Hindlimb muscle (tissue), 1 donor: ENCODE results near the gene CARD11. TPM values are rescaled to one million over a fixed set of nuclear protein-coding genes. Genes with fewer than 3 reads are reported as not detected.

ENCODE experiments used
- DNase-seq: peaks from one replicate; pipeline ENCODE4 v3.0.0-alpha.2; 2013
- polyA plus RNA-seq: library from polyadenylated mRNA; unstranded; fragments of 120-200 nt; gene quantifications from one replicate; pipeline ENCODE4 v1.2.1, GENCODE V29; 2013; ENCODE audit not compliant: insufficient read length

Gene CARD11
- polyA plus RNA-seq, 1 donor: 0.48 TPM

GRCh38 chr7:2938514-2939192 is 105.0 kb downstream of the CARD11 start:
- no peak for DNase-seq

- no peak for DNase-seq
Measured at GRCh38 chr7:2937701-2938513, 105.8 kb downstream of the CARD11 start.

DNA sequence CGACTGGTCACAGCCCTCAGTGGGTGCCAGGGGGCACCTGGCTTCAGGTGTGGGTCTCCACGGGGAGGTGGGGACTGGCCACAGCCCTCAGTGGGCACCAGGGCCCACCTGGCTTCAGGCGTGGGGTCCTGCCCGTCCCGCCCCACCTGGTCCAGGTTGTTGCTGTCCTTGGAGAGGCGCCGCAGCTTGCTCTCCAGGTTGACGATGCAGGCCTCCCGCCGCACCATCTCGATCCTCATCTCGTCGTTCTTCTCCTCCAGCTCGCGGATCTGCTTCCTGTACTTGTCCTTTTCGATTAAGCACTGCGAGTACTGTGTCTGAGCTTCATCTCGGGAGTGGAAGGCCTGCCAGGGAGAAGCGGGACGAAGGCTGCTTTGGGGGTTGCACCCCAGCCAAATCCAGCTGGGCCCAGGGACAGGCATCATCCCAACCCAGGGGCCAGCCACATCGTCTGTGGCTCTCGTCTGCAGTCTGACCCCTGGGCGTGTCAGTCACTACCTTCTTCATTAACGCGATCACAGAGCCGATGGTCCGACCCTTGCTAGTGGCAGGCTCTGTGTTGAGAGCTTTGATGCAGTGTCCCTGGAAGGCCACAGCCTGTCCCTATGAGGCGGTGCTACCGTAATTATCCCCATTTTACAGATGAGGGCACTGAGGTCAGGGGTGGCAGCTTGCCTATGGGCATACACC is 106.6 kb downstream of the CARD11 start:
- no peak for DNase-seq

DNA sequence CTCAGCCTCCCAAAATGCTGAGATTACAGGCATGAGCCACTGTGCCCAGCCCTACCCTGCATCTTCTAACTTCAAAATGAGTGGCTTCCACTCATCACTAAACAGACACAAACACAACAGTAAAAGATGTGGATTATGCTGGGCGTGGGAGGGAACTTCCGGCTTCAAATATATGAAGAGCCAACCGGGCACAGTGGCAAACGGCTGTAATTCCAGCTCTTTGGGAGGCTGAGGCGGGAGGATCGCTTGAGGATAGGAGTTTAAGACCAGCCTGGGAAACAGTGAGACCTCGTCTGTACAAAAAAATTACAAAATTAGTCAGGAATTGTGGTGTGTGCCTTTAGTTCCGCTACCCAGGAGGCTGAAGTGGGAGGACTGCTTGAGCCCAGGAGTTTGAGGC is 107.4 kb downstream of the CARD11 start:
- DNase-seq: no peak

DNA sequence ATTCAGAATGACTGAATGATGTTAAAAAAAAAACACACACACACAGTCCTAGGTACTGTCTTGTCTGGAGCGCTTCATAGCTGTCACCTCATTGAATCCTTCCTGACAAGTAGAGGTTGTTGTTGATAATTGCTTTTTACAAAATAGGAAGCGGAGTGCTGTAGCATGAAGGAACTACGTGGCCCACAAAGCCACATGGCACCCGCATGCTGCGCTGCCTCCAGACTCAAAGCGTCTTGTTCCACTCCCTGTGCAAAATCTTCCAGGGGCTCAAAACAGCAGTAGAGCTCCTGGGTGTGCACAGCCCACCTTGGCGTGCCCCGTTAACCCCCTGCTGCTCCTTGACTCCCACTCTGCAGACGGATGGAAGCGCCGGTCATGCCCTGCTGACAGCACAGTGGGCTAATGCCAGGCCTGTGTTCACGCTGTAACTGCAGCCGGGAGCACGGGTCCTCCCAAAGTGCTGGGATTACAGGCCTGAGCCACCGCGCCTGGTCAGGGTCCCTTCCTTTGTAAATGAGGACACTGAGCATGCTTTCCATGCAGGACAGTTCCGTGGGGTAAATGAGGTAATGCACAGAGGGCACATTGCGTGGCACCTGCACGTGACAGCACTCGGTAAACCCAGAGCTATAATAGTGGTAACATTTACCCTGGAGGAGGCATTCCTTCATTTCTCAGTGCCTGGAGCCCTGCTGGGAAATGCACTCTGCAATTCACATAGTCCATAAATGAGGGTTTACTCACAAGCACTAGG is 108.5 kb downstream of the CARD11 start:
- DNase-seq: no peak

- no peak for DNase-seq
Measured at GRCh38 chr7:2934211-2934731, 109.4 kb downstream of the CARD11 start.

GRCh38 chr7:2932402-2933251 is 111.0 kb downstream of the CARD11 start:
- DNase-seq: no peak

DNA sequence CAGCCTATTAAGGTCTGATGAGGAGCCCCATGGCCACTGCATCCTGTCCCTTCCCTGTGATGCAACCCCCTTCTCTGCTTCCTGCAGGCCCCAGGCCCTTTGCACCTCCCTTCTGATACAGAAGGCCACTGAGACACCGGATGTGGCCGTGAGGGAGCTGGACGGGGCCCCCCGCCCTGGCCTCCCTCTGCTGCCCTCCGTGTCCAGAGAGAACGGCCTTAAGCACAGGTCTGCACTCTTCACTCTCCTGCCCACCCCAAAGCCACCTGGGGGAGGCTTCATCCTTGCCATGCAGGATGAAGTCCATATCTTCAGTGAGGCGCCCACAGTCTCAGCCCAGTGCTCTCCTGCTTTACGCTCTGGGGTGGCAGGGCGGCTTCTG is 112.6 kb downstream of the CARD11 start:
- DNase-seq: no peak

GRCh38 chr7:2930310-2931033 is 113.2 kb downstream of the CARD11 start:
- no peak for DNase-seq

DNA sequence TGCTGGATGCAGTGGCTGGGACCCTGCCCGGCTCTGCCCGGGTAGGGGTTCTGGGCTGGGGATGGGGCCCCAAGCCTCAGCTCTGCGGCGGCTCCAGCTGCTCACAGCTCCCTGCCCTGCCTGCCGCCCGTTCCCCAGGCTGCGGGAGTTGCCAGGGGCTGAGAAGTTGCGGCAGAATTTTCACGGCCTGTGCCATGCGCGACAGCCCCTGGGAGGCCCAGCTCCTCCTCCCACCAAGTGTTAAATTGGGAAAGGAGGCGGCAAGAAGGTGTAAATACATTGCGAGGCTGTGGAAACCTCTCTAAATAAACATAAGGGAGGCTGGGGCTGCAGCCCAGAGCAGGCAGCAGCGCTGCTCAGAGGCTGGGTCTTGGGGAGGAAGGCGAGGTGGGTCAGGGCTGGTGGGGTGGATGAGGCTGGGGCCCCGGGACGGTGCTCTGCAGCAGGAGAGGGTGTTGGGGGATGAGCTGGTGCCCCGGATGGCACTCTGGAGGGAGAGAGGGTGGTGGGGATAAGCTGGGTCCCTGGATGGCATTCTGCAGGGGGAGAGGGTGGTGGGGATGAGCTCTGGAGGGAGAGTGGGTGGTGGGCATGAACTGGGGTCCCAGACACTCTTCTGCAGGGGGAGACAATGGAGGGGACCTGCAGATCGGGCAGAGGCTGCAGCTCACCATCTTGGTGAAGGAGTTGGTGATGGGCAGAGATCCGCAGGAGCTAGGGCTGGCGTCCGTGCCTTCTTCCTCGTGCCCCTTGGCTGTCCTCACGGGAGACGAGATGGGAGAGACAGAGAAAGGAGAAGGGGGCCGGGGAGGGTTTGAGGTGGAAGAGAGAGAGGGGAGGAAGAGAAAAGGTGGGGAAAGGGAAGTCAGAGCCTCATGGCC is 114.1 kb downstream of the CARD11 start:
- DNase-seq: no peak

GRCh38 chr7:2928613-2929311 is 114.9 kb downstream of the CARD11 start:
- peak; percentile 55 for DNase-seq

DNA sequence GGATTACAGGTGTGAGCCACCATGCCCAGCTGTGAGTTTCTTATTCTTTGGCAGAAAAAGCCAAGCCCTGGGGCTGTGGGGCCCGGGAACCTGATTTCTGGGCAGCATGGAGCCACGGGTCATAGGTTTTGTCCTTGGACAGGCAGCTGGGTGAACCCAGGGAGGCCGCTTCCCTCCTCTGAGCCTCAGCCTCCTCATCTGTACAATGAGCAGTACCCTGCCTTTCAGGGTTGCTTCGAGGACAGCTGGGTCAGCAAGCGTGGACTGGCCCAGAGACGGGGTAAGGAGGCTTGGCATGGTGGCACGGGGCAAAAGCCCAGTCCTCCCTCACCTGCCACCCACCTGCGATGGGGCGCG is 115.4 kb downstream of the CARD11 start:
- no peak for DNase-seq

- no peak for DNase-seq
Measured at GRCh38 chr7:2927592-2927991, 116.1 kb downstream of the CARD11 start.

DNA sequence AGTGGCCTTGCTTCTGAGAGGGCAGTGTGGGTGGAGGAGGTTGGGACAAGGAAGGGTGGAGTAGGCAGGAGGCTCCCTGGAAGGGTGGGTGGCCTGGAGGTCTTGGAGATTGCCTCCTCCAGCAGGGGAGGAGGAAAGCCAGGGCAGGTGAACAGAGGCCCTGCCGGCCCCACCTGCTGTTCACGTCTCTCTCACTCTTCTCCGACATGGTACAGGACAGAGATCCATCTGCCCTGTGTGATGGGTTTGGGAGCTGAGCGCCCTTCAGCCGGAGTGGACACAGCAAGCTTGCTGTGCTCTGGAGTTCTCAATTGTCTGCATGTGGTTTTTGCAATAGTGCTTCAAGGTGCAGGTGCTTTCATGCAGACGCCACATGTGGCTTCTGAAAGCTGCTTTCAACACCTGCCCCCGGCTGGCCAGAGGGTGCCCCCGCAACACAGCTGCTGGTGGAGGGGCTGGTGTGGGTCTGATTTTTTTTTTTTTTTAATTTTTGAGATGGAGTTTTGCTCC is 116.7 kb downstream of the CARD11 start:
- DNase-seq: no peak

DNA sequence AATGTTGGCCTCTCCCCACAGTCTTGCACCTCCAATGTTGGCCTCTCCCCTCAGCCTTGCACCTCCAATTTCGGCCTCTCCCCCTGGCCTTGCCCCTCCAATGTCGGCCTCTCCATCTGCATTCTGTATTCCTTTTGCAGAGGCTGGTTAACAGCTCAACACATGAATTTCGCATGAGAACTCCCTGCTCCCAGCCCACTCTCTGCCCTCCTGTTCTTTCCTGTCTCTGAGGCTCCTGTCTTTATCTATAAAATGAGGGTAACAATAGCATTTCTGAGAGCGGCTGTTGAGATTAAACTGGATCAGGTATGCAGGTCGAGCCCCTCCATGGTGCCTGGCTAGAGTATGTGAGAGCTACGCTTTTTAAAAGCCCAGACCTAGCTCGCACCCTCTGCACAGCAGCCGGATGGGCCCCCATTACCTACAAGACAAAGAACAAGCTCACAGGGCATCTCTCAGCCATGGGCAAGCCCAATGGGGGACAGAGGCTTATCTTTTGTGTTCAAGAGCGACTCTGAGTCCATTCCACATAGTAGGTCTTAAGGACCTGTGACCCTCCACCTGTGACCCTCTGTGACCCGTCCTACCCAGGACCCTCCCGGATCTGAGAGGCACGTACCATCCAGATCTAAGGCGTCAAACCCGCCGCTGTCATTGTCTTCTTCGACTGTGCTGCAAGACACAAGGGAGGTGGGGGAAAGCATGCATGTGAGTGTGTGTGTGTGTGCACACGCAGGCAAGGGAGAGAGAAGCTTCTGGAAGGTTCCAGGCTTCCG is 117.4 kb downstream of the CARD11 start:
- no peak for DNase-seq

DNA sequence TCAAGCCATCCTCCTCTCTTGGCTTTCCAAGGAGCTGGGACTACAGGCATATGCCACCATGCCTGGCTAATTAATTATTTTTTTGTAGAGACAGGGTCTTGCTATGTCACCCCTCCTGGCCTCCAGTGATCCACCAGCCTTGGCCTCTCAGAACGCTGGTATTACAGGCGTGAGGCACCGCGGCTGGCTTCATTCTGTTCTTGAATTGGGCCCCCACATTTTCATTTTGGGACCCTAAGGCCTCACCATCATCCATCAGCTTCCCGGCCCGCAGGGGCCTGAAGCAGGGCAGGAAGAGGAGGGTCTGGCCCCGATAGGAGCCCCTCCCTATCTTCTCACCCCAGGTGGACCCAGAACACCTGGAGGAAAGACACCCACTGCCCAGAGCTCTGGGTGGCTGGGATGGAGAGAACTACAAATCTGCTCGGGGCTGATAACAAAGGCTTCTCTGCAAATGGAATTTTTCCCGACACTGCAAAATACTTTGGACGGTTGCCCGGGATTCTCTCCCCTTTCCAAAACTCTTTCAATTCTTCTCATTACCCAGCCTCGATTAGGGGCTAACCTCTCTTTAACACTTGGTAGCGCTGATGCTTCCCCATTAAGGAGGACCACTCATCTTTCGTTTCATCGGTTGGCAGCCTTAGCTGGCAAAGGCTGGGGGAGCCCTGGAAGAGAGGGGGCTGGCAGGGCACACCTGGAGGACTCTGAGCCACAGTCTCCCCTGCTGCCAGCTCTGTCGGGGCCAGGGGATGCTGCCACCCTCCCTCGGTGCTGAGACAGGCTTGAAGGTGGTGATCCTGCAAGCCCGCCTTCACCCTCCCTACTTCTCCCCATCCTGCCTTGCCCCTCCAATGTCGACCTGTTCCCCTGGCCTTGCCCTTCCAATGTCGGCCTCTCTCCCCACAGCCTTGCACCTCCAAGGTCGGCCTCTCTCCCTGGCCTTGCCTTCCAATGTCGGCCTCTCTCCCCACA is 118.5 kb downstream of the CARD11 start:
- no peak for DNase-seq
